NAMALWA (cell line): ENCODE measurements around the gene FDCSP.
"Not testable (repeated sequence)": the region's sequence is repeated elsewhere in the genome, so short reads cannot be mapped to it uniquely, and the experiment has no call there.

Source experiments
- DNase-seq: peaks from one replicate; pipeline ENCODE4 v3.0.0-alpha.2; 2015; ENCODE audit warnings: low spot score

FDCSP gene

DNA sequence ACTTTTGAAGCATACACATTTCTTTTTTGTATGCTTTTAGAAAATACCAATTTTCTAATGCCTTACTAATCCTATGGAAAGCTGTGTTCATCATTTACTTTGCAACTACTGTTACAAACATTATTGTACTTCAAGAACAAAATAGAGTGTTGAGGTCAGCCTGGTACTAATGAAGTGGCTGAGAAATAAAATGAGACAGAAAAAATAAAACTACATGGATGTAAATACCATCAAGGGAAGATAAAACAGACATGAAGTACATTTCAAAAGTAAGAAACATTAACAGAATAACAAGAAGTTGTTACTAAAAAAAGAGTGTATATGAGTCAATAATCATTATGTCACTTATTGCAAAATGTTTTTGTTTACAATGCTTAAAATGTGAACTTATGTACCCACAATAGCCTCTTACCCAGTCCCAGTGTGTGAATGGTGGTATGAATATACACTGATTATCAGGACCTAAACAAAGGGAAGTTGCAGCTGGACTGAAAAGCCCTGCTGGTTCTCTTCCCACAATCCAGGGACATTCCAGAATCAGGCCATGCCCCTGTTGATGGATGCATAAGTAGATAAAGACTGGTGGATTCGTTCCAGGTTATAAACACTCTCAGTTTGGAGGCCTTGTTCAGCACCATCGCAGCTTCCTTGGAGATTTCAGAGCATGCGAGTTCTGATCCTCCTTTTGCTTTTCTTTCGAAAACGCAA, 14.1 kb downstream of the FDCSP start:
- DNase-seq: no peak

DNA sequence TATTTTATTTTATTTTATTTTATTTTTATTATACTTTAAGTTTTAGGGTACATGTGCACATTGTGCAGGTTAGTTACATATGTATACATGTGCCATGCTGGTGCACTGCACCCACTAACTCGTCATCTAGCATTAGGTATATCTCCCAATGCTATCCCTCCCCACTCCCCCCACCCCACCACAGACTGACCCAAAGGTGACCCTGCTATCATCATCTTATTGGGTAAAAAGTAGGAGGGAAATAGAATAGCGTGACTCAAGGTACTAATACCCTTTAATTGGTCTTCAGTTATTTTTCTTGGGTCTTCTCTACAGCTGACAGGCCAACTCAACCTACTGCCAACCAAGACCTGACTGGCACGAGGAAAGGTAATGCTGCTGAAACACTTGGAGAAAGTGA, 16.4 kb downstream of the FDCSP start, which contains the start of gene CSN3:
TSS of gene CSN3 (plus strand) at position 301 of the 400 bp plus-strand sequence. CDS start 2,223 bp downstream, outside the sequence.
- not testable (repeated sequence) for DNase-seq

DNA sequence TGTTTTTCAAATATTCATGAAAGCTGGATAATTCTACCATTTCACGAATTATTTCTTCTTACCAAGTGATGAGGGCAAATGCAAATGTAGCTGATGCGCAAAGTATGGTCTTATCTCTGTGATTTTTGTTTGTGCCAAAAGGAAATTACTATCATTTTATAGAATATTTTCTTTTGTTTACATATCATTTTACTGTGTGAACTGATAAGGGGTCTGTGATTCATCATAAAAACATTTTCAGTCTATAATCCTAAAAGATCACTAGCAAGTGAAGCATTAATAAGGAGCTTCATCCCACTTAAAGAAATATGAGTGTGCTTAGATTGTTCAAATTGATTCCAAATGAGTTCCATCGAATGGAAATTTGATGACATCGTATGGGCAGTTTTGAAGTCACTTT, 17.2 kb downstream of the FDCSP start:
- no peak for DNase-seq

- DNase-seq: no peak
Observed at GRCh38 chr4:70251250-70251944, 25.5 kb downstream of the FDCSP start.

DNA sequence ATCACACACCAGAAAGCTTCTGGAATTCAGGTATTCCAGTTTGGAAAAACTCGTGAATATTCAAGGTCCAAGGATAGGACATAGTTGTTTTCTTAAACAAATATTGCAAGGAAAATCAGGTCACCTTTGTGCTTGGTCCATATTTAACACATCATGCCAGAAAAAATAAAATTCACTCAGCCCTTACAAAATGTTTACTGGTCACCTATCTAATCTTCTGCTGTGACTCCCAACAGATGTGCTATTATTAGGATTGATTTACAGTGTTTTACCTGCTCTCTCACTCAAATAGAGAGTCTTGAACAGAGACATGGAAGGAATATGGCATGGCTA, 26.0 kb downstream of the FDCSP start:
- DNase-seq: no peak

DNA sequence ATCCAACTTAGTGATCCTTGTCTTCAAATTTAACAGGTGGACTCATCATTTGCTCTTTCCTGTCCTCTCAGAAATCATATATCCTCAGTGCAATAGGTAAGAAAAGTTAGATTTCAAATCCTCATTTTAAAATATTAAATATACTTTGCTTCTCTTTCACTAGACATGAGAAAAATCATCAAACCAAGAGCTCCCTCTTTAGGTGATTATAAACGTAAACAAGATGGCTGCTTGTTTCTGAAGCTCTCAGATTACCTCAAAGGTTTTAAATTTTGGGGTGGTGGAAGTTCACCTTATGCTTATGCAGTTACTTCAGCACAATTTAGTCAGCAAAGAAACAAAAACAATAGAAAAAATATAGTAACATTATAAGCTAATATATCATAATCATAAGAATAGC, 43.8 kb downstream of the FDCSP start:
- DNase-seq: peak; percentile 45

GRCh38 chr4:70277121-70277520, 51.2 kb downstream of the FDCSP start:
- no peak for DNase-seq

DNA sequence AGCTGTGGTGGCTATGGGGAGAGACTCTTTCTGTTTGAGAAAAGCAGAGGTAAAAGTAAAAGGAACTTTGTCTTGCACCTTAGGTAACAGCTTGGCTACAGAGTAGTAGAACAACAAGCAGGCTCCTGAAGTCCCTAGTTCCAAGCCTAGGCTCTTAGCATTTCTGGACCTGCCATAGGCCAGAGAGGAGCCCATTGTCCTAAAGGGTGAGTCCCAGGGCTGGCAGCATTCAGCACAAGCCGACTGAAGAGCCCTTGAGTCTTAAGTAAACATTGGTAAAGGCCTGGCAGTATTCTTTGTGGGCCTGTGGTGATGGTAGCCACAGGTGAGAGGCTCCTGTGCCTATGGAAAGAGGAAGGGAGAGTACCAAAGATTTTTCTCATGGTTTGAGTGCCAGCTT, 54.6 kb downstream of the FDCSP start:
- no peak for DNase-seq
